Measurements from ENCODE around the gene HTD2.

GRCh38 chr3:58285334-58285733, 21.0 kb upstream of the HTD2 start:
- TF ChIP-seq REST (IDR thresholded peaks at IDR 0.05; ENCODE audit: insufficient read depth in 1 of 2, low read depth in 2 of 2, low read length in 1 of 2) (no peak), CTCF (IDR thresholded peaks at IDR 0.05) (no peak), SIN3A (IDR thresholded peaks at IDR 0.05; ENCODE audit: borderline replicate concordance, insufficient read depth, low read depth, low read length) (no peak), POLR2AphosphoS5 (IDR thresholded peaks at IDR 0.05; ENCODE audit: low read depth, low read length) (no peak)

Measured in Panc1 (cell line).